Keratinocyte (primary cell): ENCODE results near the gene SLC44A3. TPM values are rescaled to one million over a fixed set of nuclear protein-coding genes. Genes with fewer than 3 reads are reported as not detected.

Experiments
- DNase-seq: peaks from one replicate; pipeline ENCODE4 v3.0.0-alpha.2; 2011; ENCODE audit warnings: low read depth, missing footprints, low spot score
- FAIRE-seq: peaks from 2 replicates; lab custom pipeline; 2011; peaks lifted over from hg19 to GRCh38; lab: Jason Lieb, UNC
- H2AFZ ChIP-seq: 2 replicates; pipeline ENCODE4 v1.6.0; 2012; ENCODE audit warnings: low read length, control low read depth, inconsistent platforms; ENCODE audit not compliant: control insufficient read depth
- H3K27ac ChIP-seq: 2 replicates; pipeline ENCODE4 v1.5.1; 2011; ENCODE audit warnings: low read length; ENCODE audit not compliant: control insufficient read depth, insufficient read depth
- H3K27me3 ChIP-seq: 3 replicates; pipeline ENCODE4 v1.6.0; 2011; ENCODE audit warnings: low read length; ENCODE audit not compliant: control insufficient read depth, insufficient read depth; ENCODE audit errors: extremely low read depth
- H3K36me3 ChIP-seq, 2 experiments: 2 replicates in 1 of 2; 3 replicates in 1 of 2; pipeline ENCODE4 v1.5.1; 2011; ENCODE audit warnings: low read length in 2 of 2, mild to moderate bottlenecking in 1 of 2; ENCODE audit not compliant: control insufficient read depth in 2 of 2, insufficient read depth in 2 of 2; ENCODE audit errors: extremely low read depth in 1 of 2
- H3K4me1 ChIP-seq: 3 replicates; pipeline ENCODE4 v1.5.1; 2011; ENCODE audit warnings: low read length; ENCODE audit not compliant: control insufficient read depth, insufficient read depth; ENCODE audit errors: extremely low read depth
- H3K4me2 ChIP-seq: 3 replicates; pipeline ENCODE4 v1.6.0; 2011; ENCODE audit warnings: low read depth, low read length; ENCODE audit not compliant: control insufficient read depth, insufficient read depth; ENCODE audit errors: extremely low read depth
- H3K4me3 ChIP-seq, 3 experiments: fragments of 200-600 bp in 1 of 3; sonication (generic) in 1 of 3; 2 replicates in 2 of 3; 3 replicates in 1 of 3; pipeline ENCODE4 v1.5.1; 2011 to 2016; ENCODE audit warnings: low read length in 3 of 3, mild to moderate bottlenecking in 3 of 3, control low read depth in 2 of 3, inconsistent platforms in 1 of 3, low read depth in 1 of 3, mixed read lengths in 1 of 3, mixed run types in 1 of 3, moderate library complexity in 1 of 3; ENCODE audit not compliant: control insufficient read depth in 2 of 3, insufficient read depth in 2 of 3; ENCODE audit errors: extremely low read depth in 1 of 3
- H3K79me2 ChIP-seq: 2 replicates; pipeline ENCODE4 v1.6.0; 2012; ENCODE audit warnings: low read length; ENCODE audit not compliant: control insufficient read depth, insufficient read depth
- H3K9ac ChIP-seq: 3 replicates; pipeline ENCODE4 v1.6.0; 2011; ENCODE audit warnings: low read length; ENCODE audit not compliant: control insufficient read depth, insufficient read depth; ENCODE audit errors: extremely low read depth
- H3K9me1 ChIP-seq: 3 replicates; pipeline ENCODE4 v1.6.0; 2011; ENCODE audit warnings: low read length; ENCODE audit not compliant: control insufficient read depth, insufficient read depth; ENCODE audit errors: extremely low read depth
- H3K9me3 ChIP-seq: 2 replicates; pipeline ENCODE4 v1.5.1; 2012; ENCODE audit warnings: low read depth, low read length; ENCODE audit not compliant: control insufficient read depth
- H4K20me1 ChIP-seq: 3 replicates; pipeline ENCODE4 v1.6.0; 2011; ENCODE audit warnings: low read length; ENCODE audit not compliant: control insufficient read depth, insufficient read depth; ENCODE audit errors: extremely low read depth
- CTCF ChIP-seq, 3 experiments: IDR thresholded peaks in 1 of 3; conservative IDR thresholded peaks in 1 of 3; optimal IDR thresholded peaks in 1 of 3; 2 replicates in 2 of 3; 3 replicates in 1 of 3; pipeline versions ENCODE3 to v1.5.1; 2011; ENCODE audit warnings: low read length in 3 of 3, mild to moderate bottlenecking in 3 of 3, moderate library complexity in 2 of 3, control low read depth in 1 of 3, inconsistent platforms in 1 of 3; ENCODE audit not compliant: insufficient read depth in 2 of 3; ENCODE audit errors: extremely low read depth in 1 of 3
- EZH2 ChIP-seq: IDR thresholded peaks from one replicate; pipeline ENCODE4 v1.6.1; 2012; ENCODE audit warnings: inconsistent platforms, mild to moderate bottlenecking, low read length, moderate library complexity
- dilution Hi-C: fragments of 300-500 bp; cut with MboI; formaldehyde crosslinking; loops from one replicate; pipeline ENCODE4 v1.7.0; 2020; ENCODE audit warnings: low sequenced_read_pairs; ENCODE audit not compliant: extremely low pct_ligation_motif_present
- polyA plus RNA-seq, 5 experiments: library from polyadenylated mRNA; depleted of rRNA in 3 of 5; stranded (reverse) in 3 of 5; stranded (forward) in 1 of 5; unstranded in 1 of 5; fragments of >200 nt; gene quantifications; 1 replicate in 1 of 5; 2 replicates in 3 of 5; 3 replicates in 1 of 5; pipeline versions ENCODE4 v1.2.1 to v1.2.3, GENCODE V29; 2011 to 2012; ENCODE audit warnings: missing spikeins in 2 of 5, low read depth in 1 of 5, low replicate concordance in 1 of 5

The SLC44A3 gene
- polyA plus RNA-seq, 1 donor (not counting 4 experiments of a cell fraction or from before 2014, with no cell fraction given), result 7.3 TPM

- peaks cover 42% of the 10 kb centered on the region for H3K4me1 ChIP-seq
- H2AFZ ChIP-seq, result no peak overlapping the region
- no peaks in the 10 kb centered on the region for H3K27me3 ChIP-seq
- no peaks in the 10 kb centered on the region for H3K36me3 ChIP-seq
- peak overlapping the region; percentile 79 for H3K27ac ChIP-seq
- H3K9ac ChIP-seq, result peak overlapping the region; percentile 55
- H3K9me3 ChIP-seq, result no peaks in the 10 kb centered on the region
- H4K20me1 ChIP-seq, result no peaks in the 10 kb centered on the region
- peak overlapping the region in 2 of 3 experiments; percentile 5 to 28 for H3K4me3 ChIP-seq
- dilution Hi-C loops, result no loop called here
- peak; percentile 92 for FAIRE-seq
- peak overlapping the region; percentile 90 for H3K4me2 ChIP-seq
- H3K9me1 ChIP-seq, result no peaks in the 10 kb centered on the region
- no peaks in the 10 kb centered on the region for H3K79me2 ChIP-seq
- DNase-seq, result peak; percentile 67
- TF ChIP-seq CTCF (optimal IDR thresholded peaks at IDR 0.05 in 1 of 3, IDR thresholded peaks at IDR 0.05 in 1 of 3, conservative IDR thresholded peaks at IDR 0.05 in 1 of 3; ENCODE audit: extremely low read depth in 1 of 3, insufficient read depth in 2 of 3, low read length in 3 of 3) (no peak), EZH2 (no peak)
Measured at GRCh38 chr1:94862718-94863117, 42.6 kb downstream of the SLC44A3 start.

- no peaks in the 10 kb centered on the region for H3K79me2 ChIP-seq
- peak overlapping the region; percentile 3 for H2AFZ ChIP-seq
- dilution Hi-C loops, result no loop called here
- FAIRE-seq (no peak), DNase-seq (peak; percentile 45)
- TF ChIP-seq CTCF (optimal IDR thresholded peaks at IDR 0.05 in 1 of 3, IDR thresholded peaks at IDR 0.05 in 1 of 3, conservative IDR thresholded peaks at IDR 0.05 in 1 of 3; ENCODE audit: extremely low read depth in 1 of 3, insufficient read depth in 2 of 3, low read length in 3 of 3) (no peak), EZH2 (no peak)
- H3K36me3 ChIP-seq, result no peaks in the 10 kb centered on the region
- no peaks in the 10 kb centered on the region for H3K27me3 ChIP-seq
- H3K27ac ChIP-seq, result peak overlapping the region; percentile 79
- peak overlapping the region in 2 of 3 experiments; percentile 52 to 66 for H3K4me3 ChIP-seq
- no peaks in the 10 kb centered on the region for H4K20me1 ChIP-seq
- no peaks in the 10 kb centered on the region for H3K9me3 ChIP-seq
- H3K9me1 ChIP-seq, result no peaks in the 10 kb centered on the region
- peaks cover 40% of the 10 kb centered on the region for H3K4me1 ChIP-seq
- peak overlapping the region; percentile 90 for H3K4me2 ChIP-seq
- H3K9ac ChIP-seq, result peak overlapping the region; percentile 65
Measured at GRCh38 chr1:94863297-94863911, 43.2 kb downstream of the SLC44A3 start.
